ENCODE data around the gene RAP1GAP2. TPM values are rescaled to one million over a fixed set of nuclear protein-coding genes. Genes with fewer than 3 reads are reported as not detected.

Gene RAP1GAP2
- polyA plus RNA-seq, 1 experiment: 2.8 TPM

DNA sequence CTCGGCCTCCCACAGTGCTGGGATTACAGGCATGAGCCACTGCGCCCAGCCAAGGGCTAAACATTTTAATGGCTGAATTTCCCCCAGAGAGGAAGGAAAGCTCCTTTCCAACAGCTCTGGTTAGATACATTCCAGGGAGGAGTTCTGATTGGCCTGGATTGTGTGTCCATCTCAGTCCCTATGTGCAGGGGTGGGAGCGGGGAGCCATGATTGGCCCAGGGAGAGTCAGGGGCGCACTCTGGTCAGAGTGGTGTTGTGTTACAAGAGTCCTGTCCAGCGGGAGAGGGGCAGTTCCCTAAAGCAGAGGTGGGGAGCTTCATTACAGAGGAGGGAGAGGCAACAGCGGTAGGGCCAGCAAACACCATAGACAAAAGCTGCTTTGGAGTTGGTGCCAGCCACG lies 75.0 kb downstream of the RAP1GAP2 start:
- POLR2A ChIA-PET: interaction anchor here (1.0 kb wide), 1 partner anchor 18 kb away, joined by 3 read pairs; no protein-coding TSS in a partner anchor
- Histone ChIP-seq H3K9me3 (ENCODE audit: control insufficient read depth, insufficient read depth, low read length) (no peaks in the 10 kb centered on the region; the same call in 1 of the 2 replicates), H3K27ac (ENCODE audit: low read depth, low read length) (no peak overlapping the region), H3K27me3 (ENCODE audit: control insufficient read depth, insufficient read depth, low read length) (no peaks in the 10 kb centered on the region), H3K4me3 (ENCODE audit: low read depth, low read length) (no peak overlapping the region)
- no peak for DNase-seq (ENCODE audit: low read depth, low spot score)
- TF ChIP-seq, protein P1, sequence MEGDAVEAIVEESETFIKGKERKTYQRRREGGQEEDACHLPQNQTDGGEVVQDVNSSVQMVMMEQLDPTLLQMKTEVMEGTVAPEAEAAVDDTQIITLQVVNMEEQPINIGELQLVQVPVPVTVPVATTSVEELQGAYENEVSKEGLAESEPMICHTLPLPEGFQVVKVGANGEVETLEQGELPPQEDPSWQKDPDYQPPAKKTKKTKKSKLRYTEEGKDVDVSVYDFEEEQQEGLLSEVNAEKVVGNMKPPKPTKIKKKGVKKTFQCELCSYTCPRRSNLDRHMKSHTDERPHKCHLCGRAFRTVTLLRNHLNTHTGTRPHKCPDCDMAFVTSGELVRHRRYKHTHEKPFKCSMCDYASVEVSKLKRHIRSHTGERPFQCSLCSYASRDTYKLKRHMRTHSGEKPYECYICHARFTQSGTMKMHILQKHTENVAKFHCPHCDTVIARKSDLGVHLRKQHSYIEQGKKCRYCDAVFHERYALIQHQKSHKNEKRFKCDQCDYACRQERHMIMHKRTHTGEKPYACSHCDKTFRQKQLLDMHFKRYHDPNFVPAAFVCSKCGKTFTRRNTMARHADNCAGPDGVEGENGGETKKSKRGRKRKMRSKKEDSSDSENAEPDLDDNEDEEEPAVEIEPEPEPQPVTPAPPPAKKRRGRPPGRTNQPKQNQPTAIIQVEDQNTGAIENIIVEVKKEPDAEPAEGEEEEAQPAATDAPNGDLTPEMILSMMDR (IDR thresholded peaks at IDR 0.05; ENCODE audit: low read depth, low read length): no peak
- CTCF ChIA-PET: interaction anchor here (0.6 kb wide), 1 partner anchor 141 kb away, joined by 3 read pairs; no protein-coding TSS in a partner anchor

DNA sequence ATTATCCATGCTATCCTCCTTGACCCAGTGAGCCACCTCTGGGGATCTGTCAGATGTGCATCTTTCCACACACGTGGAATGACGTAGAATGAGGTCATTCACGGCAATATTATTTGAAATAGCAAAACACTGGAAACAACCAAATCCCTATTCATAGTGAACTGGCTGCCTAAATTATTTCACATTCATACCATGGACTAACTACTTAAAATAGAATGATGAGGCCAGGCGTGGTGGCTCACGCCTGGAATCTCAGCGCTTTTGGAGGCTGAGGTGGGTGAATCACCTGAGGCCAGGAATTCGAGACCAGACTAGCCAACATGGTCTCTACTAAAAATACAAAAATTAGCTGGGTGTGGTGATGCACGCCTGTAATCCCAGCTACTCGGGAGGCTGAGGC lies 75.5 kb downstream of the RAP1GAP2 start:
- no peaks in the 10 kb centered on the region; the same call in 1 of the 2 replicates for H3K9me3 ChIP-seq (ENCODE audit: control insufficient read depth, insufficient read depth, low read length)
- no peak for DNase-seq (ENCODE audit: low read depth, low spot score)
- POLR2A ChIA-PET: interaction anchor here (1.0 kb wide), 1 partner anchor 17 kb away, joined by 3 read pairs; no protein-coding TSS in a partner anchor
- CTCF ChIA-PET: no interaction called here
- no peak overlapping the region for H3K27ac ChIP-seq (ENCODE audit: low read depth, low read length)
- no peak overlapping the region for H3K4me3 ChIP-seq (ENCODE audit: low read depth, low read length)
- H3K27me3 ChIP-seq (ENCODE audit: control insufficient read depth, insufficient read depth, low read length): no peaks in the 10 kb centered on the region
- TF ChIP-seq, protein P1 (IDR thresholded peaks at IDR 0.05; ENCODE audit: low read depth, low read length): no peak

DNA sequence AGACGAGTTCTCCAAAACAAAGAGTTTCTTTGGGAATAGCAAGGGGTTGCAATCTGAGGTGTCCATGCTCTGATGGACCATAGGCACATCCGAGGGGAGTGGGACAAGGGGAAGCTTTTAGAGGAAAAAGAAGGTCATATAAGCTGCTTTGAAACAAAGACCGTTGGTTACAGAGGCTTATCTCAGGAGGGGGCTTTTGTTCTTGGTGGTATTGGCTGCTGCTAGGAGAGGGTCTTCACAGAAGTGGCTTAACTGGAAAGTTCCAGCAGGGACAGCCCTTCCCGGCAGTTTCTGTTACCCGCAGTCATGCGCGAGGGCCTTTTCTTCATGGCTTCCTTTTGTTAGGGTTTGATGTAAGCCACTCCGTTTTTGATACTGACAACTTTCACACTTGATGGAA lies 76.0 kb downstream of the RAP1GAP2 start:
- CTCF ChIA-PET: interaction anchor here (1.2 kb wide), 1 partner anchor 24 kb away, joined by 3 read pairs; no protein-coding TSS in a partner anchor
- TF ChIP-seq, protein P1 (IDR thresholded peaks at IDR 0.05; ENCODE audit: low read depth, low read length): no peak
- Histone ChIP-seq H3K27ac (ENCODE audit: low read depth, low read length) (no peak overlapping the region), H3K9me3 (ENCODE audit: control insufficient read depth, insufficient read depth, low read length) (no peaks in the 10 kb centered on the region; the same call in 1 of the 2 replicates), H3K4me3 (ENCODE audit: low read depth, low read length) (no peak overlapping the region), H3K27me3 (ENCODE audit: control insufficient read depth, insufficient read depth, low read length) (no peaks in the 10 kb centered on the region)
- DNase-seq (ENCODE audit: low read depth, low spot score): no peak
- POLR2A ChIA-PET: no interaction called here

DNA sequence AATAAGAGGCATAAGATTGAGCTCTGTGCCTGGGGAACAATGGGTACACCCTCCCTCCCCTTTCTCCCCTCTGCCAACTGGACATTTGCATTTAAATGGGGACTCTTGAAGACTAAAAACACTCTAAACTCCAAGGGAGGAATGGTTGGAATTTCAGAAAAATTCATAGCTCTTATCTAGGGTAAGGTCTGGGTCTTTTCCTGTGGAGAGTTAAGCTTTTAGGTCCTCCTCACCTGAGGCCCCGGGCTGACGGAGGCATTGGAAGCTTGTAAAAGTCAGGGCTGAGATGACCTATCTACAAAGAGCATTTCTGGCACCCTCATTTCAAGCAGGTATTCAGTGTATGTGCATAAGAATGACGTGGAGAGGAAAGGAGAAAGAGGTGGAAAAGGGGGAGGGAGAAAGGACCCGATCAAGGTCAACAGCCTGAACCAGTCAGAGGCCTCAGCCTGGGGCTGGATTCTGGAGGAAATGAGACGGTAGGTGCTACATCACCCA lies 78.0 kb downstream of the RAP1GAP2 start:
- TF ChIP-seq, protein P1 (IDR thresholded peaks at IDR 0.05; ENCODE audit: low read depth, low read length): no peak
- Histone ChIP-seq H3K9me3 (ENCODE audit: control insufficient read depth, insufficient read depth, low read length) (peaks cover 5% of the 10 kb centered on the region; the same call in 1 of the 2 replicates), H3K27ac (ENCODE audit: low read depth, low read length) (no peak overlapping the region), H3K27me3 (ENCODE audit: control insufficient read depth, insufficient read depth, low read length) (no peaks in the 10 kb centered on the region), H3K4me3 (ENCODE audit: low read depth, low read length) (no peak overlapping the region)
- ChIA-PET CTCF (interaction anchor here (1.2 kb wide), 1 partner anchor 26 kb away, joined by 6 read pairs; no protein-coding TSS in a partner anchor), POLR2A (no interaction called here)
- no peak for DNase-seq (ENCODE audit: low read depth, low spot score)

DNA sequence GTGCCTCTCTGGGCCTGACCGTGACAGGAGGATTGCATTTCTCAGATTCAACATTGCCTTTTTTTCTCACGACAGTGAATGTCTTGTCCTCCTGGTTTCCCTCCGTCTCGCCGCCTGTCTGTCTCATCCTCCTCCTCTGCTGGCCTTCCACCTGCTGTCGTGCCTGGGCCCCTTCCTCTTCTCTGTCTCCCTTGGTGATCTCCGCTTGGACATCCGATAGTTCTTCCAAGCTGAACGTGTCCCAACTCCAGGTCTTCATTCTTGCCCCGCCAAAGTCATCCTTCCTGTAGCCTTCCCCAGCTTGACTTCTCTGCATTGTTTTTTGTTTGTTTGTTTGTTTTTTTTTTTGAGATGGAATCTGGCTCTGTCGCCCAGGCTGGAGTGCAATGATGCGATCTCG lies 79.4 kb downstream of the RAP1GAP2 start:
- DNase-seq (ENCODE audit: low read depth, low spot score): no peak
- ChIA-PET CTCF (no interaction called here), POLR2A (no interaction called here)
- TF ChIP-seq, protein P1 (IDR thresholded peaks at IDR 0.05; ENCODE audit: low read depth, low read length): no peak
- H3K27me3 ChIP-seq (ENCODE audit: control insufficient read depth, insufficient read depth, low read length): no peaks in the 10 kb centered on the region
- no peak overlapping the region for H3K27ac ChIP-seq (ENCODE audit: low read depth, low read length)
- H3K9me3 ChIP-seq (ENCODE audit: control insufficient read depth, insufficient read depth, low read length): peaks cover 5% of the 10 kb centered on the region; the same call in 1 of the 2 replicates
- H3K4me3 ChIP-seq (ENCODE audit: low read depth, low read length): no peak overlapping the region

Measured in AG04450 (cell line).